PFSK-1 (cell line): ENCODE measurements around the gene SIPA1L3.

Source experiments
- FOXP2 ChIP-seq: optimal IDR thresholded peaks from 2 replicates; pipeline ENCODE3; 2011; ENCODE audit warnings: borderline replicate concordance, control low read depth, inconsistent platforms; ENCODE audit not compliant: insufficient read depth; ENCODE audit errors: extremely low read length, extremely low read depth
- POLR2AphosphoS5 ChIP-seq: IDR thresholded peaks from 2 replicates; pipeline ENCODE4 v1.6.1; 2012; ENCODE audit warnings: low read depth, mild to moderate bottlenecking, control low read depth, low read length, moderate library complexity
- SIN3A ChIP-seq: IDR thresholded peaks from 2 replicates; pipeline ENCODE4 v1.6.1; 2012; ENCODE audit warnings: mild to moderate bottlenecking, low read length, moderate library complexity, borderline replicate concordance; ENCODE audit not compliant: insufficient read depth
- TAF1 ChIP-seq: IDR thresholded peaks from 2 replicates; pipeline ENCODE4 v1.6.1; 2012; ENCODE audit warnings: low read length, control low read depth, borderline replicate concordance; ENCODE audit not compliant: insufficient read depth
- TF ChIP-seq, protein P1 (sequence below), 2 experiments: IDR thresholded peaks; 2 replicates each; pipeline versions ENCODE4 v1.6.1 to v1.8.0; 2011 to 2012; ENCODE audit warnings: low read depth in 2 of 2, low read length in 2 of 2, control low read depth in 1 of 2, inconsistent platforms in 1 of 2, mild to moderate bottlenecking in 1 of 2, moderate library complexity in 1 of 2; ENCODE audit not compliant: insufficient read depth in 1 of 2

The SIPA1L3 gene

GRCh38 chr19:37987356-37988332, 80.6 kb downstream of the SIPA1L3 start:
- TF ChIP-seq SIN3A (no peak), TAF1 (no peak), POLR2AphosphoS5 (no peak), FOXP2 (no peak)
- TF ChIP-seq, protein P1, sequence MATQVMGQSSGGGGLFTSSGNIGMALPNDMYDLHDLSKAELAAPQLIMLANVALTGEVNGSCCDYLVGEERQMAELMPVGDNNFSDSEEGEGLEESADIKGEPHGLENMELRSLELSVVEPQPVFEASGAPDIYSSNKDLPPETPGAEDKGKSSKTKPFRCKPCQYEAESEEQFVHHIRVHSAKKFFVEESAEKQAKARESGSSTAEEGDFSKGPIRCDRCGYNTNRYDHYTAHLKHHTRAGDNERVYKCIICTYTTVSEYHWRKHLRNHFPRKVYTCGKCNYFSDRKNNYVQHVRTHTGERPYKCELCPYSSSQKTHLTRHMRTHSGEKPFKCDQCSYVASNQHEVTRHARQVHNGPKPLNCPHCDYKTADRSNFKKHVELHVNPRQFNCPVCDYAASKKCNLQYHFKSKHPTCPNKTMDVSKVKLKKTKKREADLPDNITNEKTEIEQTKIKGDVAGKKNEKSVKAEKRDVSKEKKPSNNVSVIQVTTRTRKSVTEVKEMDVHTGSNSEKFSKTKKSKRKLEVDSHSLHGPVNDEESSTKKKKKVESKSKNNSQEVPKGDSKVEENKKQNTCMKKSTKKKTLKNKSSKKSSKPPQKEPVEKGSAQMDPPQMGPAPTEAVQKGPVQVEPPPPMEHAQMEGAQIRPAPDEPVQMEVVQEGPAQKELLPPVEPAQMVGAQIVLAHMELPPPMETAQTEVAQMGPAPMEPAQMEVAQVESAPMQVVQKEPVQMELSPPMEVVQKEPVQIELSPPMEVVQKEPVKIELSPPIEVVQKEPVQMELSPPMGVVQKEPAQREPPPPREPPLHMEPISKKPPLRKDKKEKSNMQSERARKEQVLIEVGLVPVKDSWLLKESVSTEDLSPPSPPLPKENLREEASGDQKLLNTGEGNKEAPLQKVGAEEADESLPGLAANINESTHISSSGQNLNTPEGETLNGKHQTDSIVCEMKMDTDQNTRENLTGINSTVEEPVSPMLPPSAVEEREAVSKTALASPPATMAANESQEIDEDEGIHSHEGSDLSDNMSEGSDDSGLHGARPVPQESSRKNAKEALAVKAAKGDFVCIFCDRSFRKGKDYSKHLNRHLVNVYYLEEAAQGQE (IDR thresholded peaks at IDR 0.05; ENCODE audit: insufficient read depth in 1 of 2, low read depth in 2 of 2, low read length in 2 of 2): no peak

GRCh38 chr19:37988758-37989635, 82.0 kb downstream of the SIPA1L3 start:
- TF ChIP-seq, protein P1 (IDR thresholded peaks at IDR 0.05; ENCODE audit: insufficient read depth in 1 of 2, low read depth in 2 of 2, low read length in 2 of 2): no peak
- TF ChIP-seq SIN3A (no peak), TAF1 (no peak), FOXP2 (no peak), POLR2AphosphoS5 (no peak)

- TF ChIP-seq FOXP2: no peak
- TF ChIP-seq SIN3A: no peak
- TF ChIP-seq POLR2AphosphoS5: no peak
- no peak for TF ChIP-seq TAF1
- TF ChIP-seq, protein P1 (IDR thresholded peaks at IDR 0.05; ENCODE audit: insufficient read depth in 1 of 2, low read depth in 2 of 2, low read length in 2 of 2): no peak
Measured at GRCh38 chr19:37989855-37990254, 82.8 kb downstream of the SIPA1L3 start.

- TF ChIP-seq TAF1: no peak
Measured at GRCh38 chr19:37990362-37990761, 83.4 kb downstream of the SIPA1L3 start.

GRCh38 chr19:37991176-37991835, 84.3 kb downstream of the SIPA1L3 start:
- TF ChIP-seq SIN3A (no peak), TAF1 (no peak), POLR2AphosphoS5 (no peak), FOXP2 (no peak)
- TF ChIP-seq, protein P1 (IDR thresholded peaks at IDR 0.05; ENCODE audit: insufficient read depth in 1 of 2, low read depth in 2 of 2, low read length in 2 of 2): no peak
